Trophoblast cell (in vitro differentiated cells and primary cell): ENCODE data around the gene SLC6A12.

Source experiments
- DNase-seq, 2 donors: peaks; one replicate each; pipeline ENCODE4 v3.0.0-alpha.2; 2016
- H2AFZ ChIP-seq: 2 replicates; pipeline ENCODE4 v1.6.1; 2013; ENCODE audit warnings: low read length, moderate library complexity, mild to moderate bottlenecking; ENCODE audit not compliant: insufficient read depth, poor library complexity
- H2AK5ac ChIP-seq: 2 replicates; pipeline ENCODE4 v1.6.1; 2013; ENCODE audit warnings: mild to moderate bottlenecking, low read length
- H2BK120ac ChIP-seq: 2 replicates; pipeline ENCODE4 v1.6.1; 2013; ENCODE audit warnings: low read length, mild to moderate bottlenecking, moderate library complexity; ENCODE audit not compliant: insufficient read depth, poor library complexity
- H2BK12ac ChIP-seq: 2 replicates; pipeline ENCODE4 v1.6.1; 2013; ENCODE audit warnings: mild to moderate bottlenecking, low read length, moderate library complexity
- H2BK5ac ChIP-seq: 2 replicates; pipeline ENCODE4 v1.6.1; 2013; ENCODE audit warnings: low read length, low read depth, moderate library complexity, mild to moderate bottlenecking; ENCODE audit not compliant: poor library complexity
- H3K14ac ChIP-seq: 2 replicates; pipeline ENCODE4 v1.6.1; 2013; ENCODE audit warnings: mild to moderate bottlenecking, low read length
- H3K18ac ChIP-seq: 2 replicates; pipeline ENCODE4 v1.6.1; 2013; ENCODE audit warnings: mild to moderate bottlenecking, low read length
- H3K23ac ChIP-seq: 2 replicates; pipeline ENCODE4 v1.6.1; 2013; ENCODE audit warnings: low read length
- H3K27ac ChIP-seq: 2 replicates; pipeline ENCODE4 v1.5.1; 2013; ENCODE audit warnings: low read depth, mild to moderate bottlenecking, inconsistent platforms, low read length, moderate library complexity
- H3K27me3 ChIP-seq: 2 replicates; pipeline ENCODE4 v1.6.1; 2013; ENCODE audit warnings: inconsistent platforms, mild to moderate bottlenecking, low read length, moderate library complexity; ENCODE audit not compliant: insufficient read depth
- H3K36me3 ChIP-seq, 2 experiments: 1 replicate in 1 of 2; 2 replicates in 1 of 2; pipeline ENCODE4 v1.6.1; 2013; ENCODE audit warnings: low read length in 2 of 2, mild to moderate bottlenecking in 2 of 2, moderate library complexity in 1 of 2; ENCODE audit not compliant: insufficient read depth in 2 of 2, control insufficient read depth in 1 of 2
- H3K4ac ChIP-seq: 2 replicates; pipeline ENCODE4 v1.6.1; 2013; ENCODE audit warnings: low read depth, mild to moderate bottlenecking, low read length, moderate library complexity
- H3K4me1 ChIP-seq, 2 experiments: 1 replicate in 1 of 2; 2 replicates in 1 of 2; pipeline ENCODE4 v1.6.1; 2013; ENCODE audit warnings: low read length in 2 of 2, mild to moderate bottlenecking in 2 of 2, moderate library complexity in 1 of 2; ENCODE audit not compliant: insufficient read depth in 2 of 2, control insufficient read depth in 1 of 2
- H3K4me2 ChIP-seq: 2 replicates; pipeline ENCODE4 v1.6.1; 2013; ENCODE audit warnings: inconsistent platforms, mild to moderate bottlenecking, low read length, moderate library complexity
- H3K4me3 ChIP-seq: 2 replicates; pipeline ENCODE4 v1.5.1; 2013; ENCODE audit warnings: mild to moderate bottlenecking, low read depth, low read length, inconsistent platforms
- H3K79me1 ChIP-seq: one replicate; pipeline ENCODE4 v1.6.1; 2013; ENCODE audit warnings: low read length
- H3K79me2 ChIP-seq: 2 replicates; pipeline ENCODE4 v1.6.1; 2013; ENCODE audit warnings: low read length, mild to moderate bottlenecking; ENCODE audit not compliant: control insufficient read depth, insufficient read depth, poor library complexity
- H3K9ac ChIP-seq: 2 replicates; pipeline ENCODE4 v1.6.1; 2013; ENCODE audit warnings: mild to moderate bottlenecking, low read length
- H3K9me3 ChIP-seq: 2 replicates; pipeline ENCODE4 v1.6.1; 2013; ENCODE audit warnings: low read depth, mild to moderate bottlenecking, control low read depth, inconsistent platforms, low read length; ENCODE audit not compliant: insufficient read depth
- H4K12ac ChIP-seq: 2 replicates; pipeline ENCODE4 v1.6.1; 2013; ENCODE audit warnings: low read depth, mild to moderate bottlenecking, low read length, moderate library complexity
- H4K8ac ChIP-seq: 2 replicates; pipeline ENCODE4 v1.6.1; 2013; ENCODE audit warnings: low read depth, mild to moderate bottlenecking, low read length, moderate library complexity
- H4K91ac ChIP-seq: one replicate; pipeline ENCODE4 v1.6.1; 2013; ENCODE audit warnings: low read depth, mild to moderate bottlenecking, low read length, moderate library complexity
- WGBS: extraction: QIAGEN DNeasy Blood & Tissue Kit; methylation state at CpG from one replicate; pipeline ENCODE4 v1.1.7; 2013; ENCODE audit warnings: missing lambda C conversion rate; ENCODE audit not compliant: insufficient read length, insufficient coverage; ENCODE audit errors: extremely low coverage; 5-methylcytosine and 5-hydroxymethylcytosine counted together

Gene SLC6A12

DNA sequence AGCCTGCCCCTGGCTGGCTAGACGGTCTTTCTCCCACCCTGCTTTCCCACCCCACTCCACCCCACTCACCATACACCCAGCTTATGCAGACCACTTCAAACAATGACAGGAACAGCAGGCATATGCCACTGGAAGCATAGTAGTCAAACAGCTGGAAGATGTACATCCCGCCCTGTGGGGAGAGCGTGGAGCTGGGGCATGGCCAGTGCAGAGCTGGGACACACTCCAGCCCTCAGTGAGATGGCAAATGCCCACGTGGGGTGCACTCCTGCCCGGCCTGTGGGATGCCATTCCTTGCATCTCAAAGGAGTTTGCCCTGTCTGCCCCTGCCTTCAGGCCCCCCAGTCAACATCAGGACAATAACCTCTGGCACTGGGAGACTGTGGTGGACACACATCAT is 18.8 kb downstream of the SLC6A12 start:
- no peak overlapping the region for H4K8ac ChIP-seq
- no peak overlapping the region for H3K4me3 ChIP-seq
- no peak overlapping the region for H3K4me2 ChIP-seq
- no peaks in the 10 kb centered on the region for H3K79me1 ChIP-seq
- no peak overlapping the region for H2BK120ac ChIP-seq
- no peaks in the 10 kb centered on the region for H3K79me2 ChIP-seq
- H3K4me1 ChIP-seq, result peaks cover 5 to 6% of the 10 kb centered on the region in 2 experiments
- no peak overlapping the region for H3K14ac ChIP-seq
- no peak overlapping the region for H3K9ac ChIP-seq
- no peak for DNase-seq
- H3K9me3 ChIP-seq, result peaks cover 4% of the 10 kb centered on the region
- no CpG with 5 or more reads among the region's 5 CpGs for WGBS
- no peak overlapping the region for H3K27ac ChIP-seq
- no peak overlapping the region for H2AK5ac ChIP-seq
- H4K12ac ChIP-seq, result no peak overlapping the region
- no peak overlapping the region for H4K91ac ChIP-seq
- no peak overlapping the region for H3K18ac ChIP-seq
- no peak overlapping the region for H2BK12ac ChIP-seq
- no peak overlapping the region for H2AFZ ChIP-seq
- H3K36me3 ChIP-seq, result no peaks in the 10 kb centered on the region
- no peaks in the 10 kb centered on the region for H3K27me3 ChIP-seq
- no peak overlapping the region for H3K4ac ChIP-seq
- H3K23ac ChIP-seq, result no peak overlapping the region
- no peak overlapping the region for H2BK5ac ChIP-seq

DNA sequence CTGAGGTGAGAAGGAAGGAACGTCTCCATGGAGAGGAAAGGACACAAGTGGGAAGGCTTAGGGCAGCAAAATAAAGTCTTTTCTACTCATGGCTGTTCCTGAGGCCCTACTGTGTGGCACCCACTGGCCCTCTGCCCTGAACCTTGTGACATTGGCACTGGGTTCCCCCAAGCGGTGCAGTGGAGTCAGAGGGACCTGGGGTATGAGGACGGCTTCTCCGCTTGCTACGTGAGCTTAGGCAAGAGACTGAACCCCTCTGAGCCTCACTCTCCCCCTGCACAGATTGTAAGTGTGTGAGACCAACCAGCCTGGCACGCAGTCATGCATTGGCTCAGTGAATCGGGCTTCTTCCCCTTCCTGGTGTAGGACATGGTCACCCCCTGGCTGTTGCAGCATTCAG is 19.7 kb downstream of the SLC6A12 start:
- Histone ChIP-seq H3K36me3 (no peaks in the 10 kb centered on the region), H2BK120ac (no peak overlapping the region), H3K4me1 (peaks cover under 1 to 4% of the 10 kb centered on the region in 2 experiments), H3K4ac (no peak overlapping the region), H3K9me3 (peaks cover 4% of the 10 kb centered on the region), H2AK5ac (no peak overlapping the region), H3K9ac (no peak overlapping the region), H3K14ac (no peak overlapping the region), H2BK12ac (no peak overlapping the region), H4K8ac (no peak overlapping the region), H3K4me3 (no peak overlapping the region), H4K91ac (no peak overlapping the region), H3K27ac (no peak overlapping the region), H3K79me2 (no peaks in the 10 kb centered on the region), H2AFZ (no peak overlapping the region), H3K18ac (no peak overlapping the region), H3K27me3 (no peaks in the 10 kb centered on the region), H4K12ac (no peak overlapping the region), H3K4me2 (no peak overlapping the region), H3K79me1 (no peaks in the 10 kb centered on the region), H3K23ac (no peak overlapping the region), H2BK5ac (no peak overlapping the region)
- WGBS, result no CpG with 5 or more reads among the region's 7 CpGs
- no peak for DNase-seq

DNA sequence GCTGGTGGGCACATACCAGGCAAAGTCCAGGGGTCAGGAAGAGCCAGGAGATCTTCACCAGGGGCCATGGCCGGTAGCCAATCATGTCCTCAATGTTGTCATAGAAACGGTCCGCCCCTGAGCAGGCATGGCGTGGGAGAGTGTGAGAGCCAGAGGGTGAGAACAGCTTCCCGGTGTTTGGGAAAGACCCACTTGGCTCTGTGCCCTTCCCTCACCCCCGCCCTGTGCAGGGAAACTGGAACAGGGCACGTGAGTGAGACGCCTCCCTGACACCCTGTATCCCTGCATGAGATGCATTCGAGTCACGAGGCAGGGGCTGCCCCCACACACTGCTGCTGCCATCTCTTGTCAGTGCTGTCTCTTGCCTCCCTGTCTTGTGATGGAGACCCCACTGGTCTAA is 20.7 kb downstream of the SLC6A12 start:
- Histone ChIP-seq H3K79me2 (no peaks in the 10 kb centered on the region), H2AFZ (no peak overlapping the region), H3K4me2 (no peak overlapping the region), H2BK12ac (no peak overlapping the region), H3K36me3 (no peaks in the 10 kb centered on the region), H2BK120ac (no peak overlapping the region), H3K4me3 (no peak overlapping the region), H3K23ac (no peak overlapping the region), H3K9ac (no peak overlapping the region), H4K8ac (no peak overlapping the region), H3K79me1 (no peaks in the 10 kb centered on the region), H3K18ac (no peak overlapping the region), H3K4ac (no peak overlapping the region), H4K12ac (no peak overlapping the region), H3K27me3 (no peaks in the 10 kb centered on the region), H3K9me3 (peaks cover 4% of the 10 kb centered on the region), H2AK5ac (no peak overlapping the region), H4K91ac (no peak overlapping the region), H3K14ac (no peak overlapping the region), H2BK5ac (no peak overlapping the region), H3K4me1 (no peaks in the 10 kb centered on the region), H3K27ac (no peak overlapping the region)
- no peak for DNase-seq
- no CpG with 5 or more reads among the region's 10 CpGs for WGBS

DNA sequence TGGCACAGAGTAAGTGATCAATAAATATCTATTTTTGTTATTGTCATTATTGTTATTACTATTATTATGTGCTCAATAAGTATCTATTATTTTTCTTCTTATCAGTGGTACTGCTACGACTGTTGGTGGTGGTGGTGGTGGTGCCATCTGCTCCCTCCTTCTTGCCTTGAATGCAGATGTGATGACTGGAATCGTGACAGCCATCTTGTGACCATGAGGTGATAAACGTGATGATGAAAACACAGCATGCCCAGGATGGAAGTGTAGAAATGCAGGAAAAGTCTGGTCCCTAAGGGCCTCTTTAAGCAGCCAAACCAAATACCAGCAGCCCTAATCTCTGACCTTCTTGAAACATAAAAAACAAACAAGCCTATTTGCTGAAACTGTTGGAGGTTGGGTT is 22.4 kb downstream of the SLC6A12 start:
- Histone ChIP-seq H2BK120ac (no peak overlapping the region), H3K4ac (no peak overlapping the region), H3K23ac (no peak overlapping the region), H3K79me2 (no peaks in the 10 kb centered on the region), H2AK5ac (no peak overlapping the region), H3K36me3 (no peaks in the 10 kb centered on the region), H3K9ac (no peak overlapping the region), H3K4me1 (no peaks in the 10 kb centered on the region), H3K79me1 (no peaks in the 10 kb centered on the region), H3K18ac (no peak overlapping the region), H4K12ac (no peak overlapping the region), H2BK12ac (no peak overlapping the region), H3K9me3 (peaks cover 4% of the 10 kb centered on the region), H4K91ac (no peak overlapping the region), H3K14ac (no peak overlapping the region), H2BK5ac (no peak overlapping the region), H3K4me2 (no peak overlapping the region), H3K27me3 (no peaks in the 10 kb centered on the region), H4K8ac (no peak overlapping the region), H3K27ac (no peak overlapping the region), H2AFZ (no peak overlapping the region), H3K4me3 (no peak overlapping the region)
- WGBS, result no CpG with 5 or more reads among the region's 3 CpGs
- no peak for DNase-seq
